Loucy (cell line): Measurements from ENCODE around the gene RHBG.

Experiments
- H2AFZ ChIP-seq: fragments of 200-600 bp; sonication (generic); 2 replicates; pipeline ENCODE4 v1.6.0; 2016; ENCODE audit warnings: antibody characterized with exemption, mild to moderate bottlenecking, low read length, moderate library complexity
- H3F3A ChIP-seq: fragments of 200-600 bp; 2 replicates; pipeline ENCODE4 v1.6.0; 2016; ENCODE audit warnings: antibody characterized with exemption, low read depth, mild to moderate bottlenecking
- H3K27me3 ChIP-seq: fragments of 200-600 bp; sonication (generic); 2 replicates; pipeline ENCODE4 v1.6.1; 2014; ENCODE audit warnings: low read length, mild to moderate bottlenecking; ENCODE audit not compliant: insufficient read depth, poor library complexity, severe bottlenecking
- H3K36me3 ChIP-seq: fragments of 200-600 bp; sonication (generic); 2 replicates; pipeline ENCODE4 v1.6.1; 2016; ENCODE audit warnings: low read length; ENCODE audit not compliant: insufficient read depth
- H3K4me1 ChIP-seq: fragments of 200-600 bp; sonication (generic); 2 replicates; pipeline ENCODE4 v1.5.1; 2014; ENCODE audit warnings: low read length, mild to moderate bottlenecking; ENCODE audit not compliant: insufficient read depth, poor library complexity, severe bottlenecking
- H3K4me2 ChIP-seq: fragments of 200-600 bp; sonication (generic); 2 replicates; pipeline ENCODE4 v1.6.0; 2014; ENCODE audit warnings: antibody characterized with exemption, low read length, low read depth, mild to moderate bottlenecking; ENCODE audit not compliant: poor library complexity, severe bottlenecking
- H3K4me3 ChIP-seq: fragments of 200-600 bp; sonication (generic); 2 replicates; pipeline ENCODE4 v1.5.1; 2014; ENCODE audit warnings: low read length, mild to moderate bottlenecking, mixed read lengths; ENCODE audit not compliant: poor library complexity, severe bottlenecking
- H3K79me2 ChIP-seq: fragments of 200-600 bp; sonication (generic); 2 replicates; pipeline ENCODE4 v1.6.1; 2014; ENCODE audit warnings: low read length; ENCODE audit not compliant: insufficient read depth
- H3K9ac ChIP-seq: fragments of 200-600 bp; sonication (generic); 2 replicates; pipeline ENCODE4 v1.6.0; 2014; ENCODE audit warnings: mild to moderate bottlenecking, low read depth, low read length, moderate library complexity; ENCODE audit not compliant: poor library complexity, severe bottlenecking
- H3K9me2 ChIP-seq: fragments of 200-600 bp; sonication (generic); replicated peaks from 2 replicates; pipeline ENCODE4 v1.6.1; 2016; ENCODE audit warnings: low read depth, low read length, mixed read lengths
- H3K9me3 ChIP-seq: fragments of 200-600 bp; sonication (generic); 2 replicates; pipeline ENCODE4 v1.6.1; 2014; ENCODE audit warnings: mild to moderate bottlenecking, antibody characterized with exemption, low read length, low read depth; ENCODE audit not compliant: insufficient read depth
- H4K20me1 ChIP-seq: fragments of 200-600 bp; sonication (generic); 2 replicates; pipeline ENCODE4 v1.6.0; 2014; ENCODE audit warnings: antibody characterized with exemption, low read length, mild to moderate bottlenecking; ENCODE audit not compliant: insufficient read depth, poor library complexity, severe bottlenecking
- EZH2phosphoT487 ChIP-seq: fragments of 200-600 bp; IDR thresholded peaks from 2 replicates; pipeline ENCODE4 v1.6.1; 2018; ENCODE audit warnings: antibody characterized with exemption, mild to moderate bottlenecking, moderate library complexity, borderline replicate concordance
- TF ChIP-seq, protein P1 (sequence below): fragments of 200-600 bp; sonication (generic); conservative IDR thresholded peaks from 2 replicates; pipeline ENCODE4 v1.5.1; 2014; ENCODE audit warnings: mild to moderate bottlenecking, antibody characterized with exemption, low read length

Gene RHBG

DNA sequence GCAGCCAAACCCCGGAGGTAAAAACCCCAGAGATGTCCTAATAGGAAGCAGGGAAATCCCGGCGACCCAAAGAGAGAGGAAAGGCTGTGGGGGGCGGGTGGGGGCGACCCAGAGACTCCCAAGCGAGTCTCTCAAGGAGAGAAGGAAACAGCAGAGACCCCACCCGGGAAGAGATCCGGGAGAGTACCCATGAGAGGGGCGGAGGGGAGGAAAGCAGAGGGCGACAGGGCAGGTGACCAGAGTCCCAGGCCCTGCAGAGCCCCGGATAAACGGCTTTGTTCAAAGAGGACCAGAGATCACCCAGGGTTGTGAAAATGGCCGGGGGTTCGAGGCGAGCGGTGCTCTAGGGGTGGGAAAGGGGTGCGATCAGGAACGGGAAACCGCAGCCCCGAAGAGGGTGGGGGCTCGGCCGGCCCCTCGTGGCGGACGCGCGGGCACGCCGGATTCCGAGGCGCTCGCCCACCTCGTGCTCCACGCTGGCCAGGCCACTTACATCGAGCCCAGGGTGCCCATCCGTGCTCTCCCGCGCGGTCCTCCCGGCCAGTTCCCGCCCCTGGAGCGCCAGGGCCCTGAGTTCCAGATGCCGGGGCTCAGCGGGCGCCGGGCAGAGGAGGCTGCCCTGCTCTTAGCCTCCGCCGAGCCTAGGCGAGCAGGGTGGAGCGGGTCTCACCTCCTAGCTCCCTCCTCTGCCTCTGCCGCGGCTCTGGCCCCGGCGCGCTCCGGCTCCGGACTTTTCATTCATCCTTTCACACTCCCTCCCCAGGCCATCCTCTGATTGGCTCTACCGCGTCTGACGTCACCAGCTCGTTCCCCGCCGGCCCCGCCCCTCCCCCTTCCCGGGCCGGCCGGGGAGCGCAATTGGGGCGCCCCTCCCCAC is 52.3 kb downstream of the RHBG start:
- H3K4me2 ChIP-seq, result no peak overlapping the region

DNA sequence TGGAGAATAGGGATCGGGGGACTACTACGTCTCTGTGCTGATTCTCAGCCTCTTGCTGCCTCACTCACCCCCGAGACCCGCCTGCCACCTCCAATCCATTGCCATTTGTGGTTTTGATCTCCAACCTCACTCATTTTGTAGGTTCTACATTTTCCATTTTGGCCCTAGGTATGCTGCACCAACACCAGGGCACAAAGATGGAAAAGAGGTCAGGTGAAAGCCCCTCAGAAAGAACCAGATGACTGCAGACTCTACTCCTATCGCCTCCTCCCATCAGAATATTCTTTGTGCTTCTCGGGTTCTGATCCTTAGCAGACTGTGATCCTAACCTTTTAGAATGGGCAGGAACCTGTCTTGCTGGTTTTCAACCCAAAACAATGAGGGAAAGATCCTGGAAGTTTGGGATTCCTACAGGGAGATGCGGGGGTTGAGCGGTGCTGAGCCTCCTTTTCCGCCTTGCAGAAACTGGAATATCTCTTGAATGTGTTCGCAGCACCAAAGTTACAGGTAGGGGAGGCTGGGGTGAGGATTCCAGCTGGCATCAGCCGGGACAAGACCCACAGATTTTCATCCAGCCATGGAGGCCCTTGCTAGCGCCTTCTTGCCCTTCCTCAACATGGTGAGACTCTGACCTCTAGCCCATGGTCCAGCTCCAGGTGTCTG is 53.1 kb downstream of the RHBG start:
- Histone ChIP-seq H3K36me3 (no peaks in the 10 kb centered on the region), H3K9me2 (no peaks in the 10 kb centered on the region), H3F3A (no peaks in the 10 kb centered on the region), H3K4me3 (no peak overlapping the region), H3K27me3 (peaks cover 9% of the 10 kb centered on the region), H3K4me1 (no peaks in the 10 kb centered on the region), H2AFZ (no peak overlapping the region), H3K79me2 (no peaks in the 10 kb centered on the region), H3K4me2 (no peak overlapping the region), H3K9ac (no peak overlapping the region), H3K9me3 (no peaks in the 10 kb centered on the region), H4K20me1 (no peaks in the 10 kb centered on the region)
- TF ChIP-seq, protein P1, sequence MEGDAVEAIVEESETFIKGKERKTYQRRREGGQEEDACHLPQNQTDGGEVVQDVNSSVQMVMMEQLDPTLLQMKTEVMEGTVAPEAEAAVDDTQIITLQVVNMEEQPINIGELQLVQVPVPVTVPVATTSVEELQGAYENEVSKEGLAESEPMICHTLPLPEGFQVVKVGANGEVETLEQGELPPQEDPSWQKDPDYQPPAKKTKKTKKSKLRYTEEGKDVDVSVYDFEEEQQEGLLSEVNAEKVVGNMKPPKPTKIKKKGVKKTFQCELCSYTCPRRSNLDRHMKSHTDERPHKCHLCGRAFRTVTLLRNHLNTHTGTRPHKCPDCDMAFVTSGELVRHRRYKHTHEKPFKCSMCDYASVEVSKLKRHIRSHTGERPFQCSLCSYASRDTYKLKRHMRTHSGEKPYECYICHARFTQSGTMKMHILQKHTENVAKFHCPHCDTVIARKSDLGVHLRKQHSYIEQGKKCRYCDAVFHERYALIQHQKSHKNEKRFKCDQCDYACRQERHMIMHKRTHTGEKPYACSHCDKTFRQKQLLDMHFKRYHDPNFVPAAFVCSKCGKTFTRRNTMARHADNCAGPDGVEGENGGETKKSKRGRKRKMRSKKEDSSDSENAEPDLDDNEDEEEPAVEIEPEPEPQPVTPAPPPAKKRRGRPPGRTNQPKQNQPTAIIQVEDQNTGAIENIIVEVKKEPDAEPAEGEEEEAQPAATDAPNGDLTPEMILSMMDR, result no peak
- no peak for TF ChIP-seq EZH2phosphoT487

More for the DNA sequence above, 52.3 kb downstream of the RHBG start:
- Histone ChIP-seq H3K79me2 (no peaks in the 10 kb centered on the region), H2AFZ (no peak overlapping the region), H3K27me3 (peaks cover 5% of the 10 kb centered on the region), H3K9me2 (no peaks in the 10 kb centered on the region), H3K4me3 (no peak overlapping the region), H3K36me3 (no peaks in the 10 kb centered on the region), H3K9me3 (no peaks in the 10 kb centered on the region), H3K4me1 (no peaks in the 10 kb centered on the region), H3F3A (no peaks in the 10 kb centered on the region), H3K9ac (no peak overlapping the region), H4K20me1 (no peaks in the 10 kb centered on the region)
- TF ChIP-seq EZH2phosphoT487, result no peak
- TF ChIP-seq, protein P1, result no peak

DNA sequence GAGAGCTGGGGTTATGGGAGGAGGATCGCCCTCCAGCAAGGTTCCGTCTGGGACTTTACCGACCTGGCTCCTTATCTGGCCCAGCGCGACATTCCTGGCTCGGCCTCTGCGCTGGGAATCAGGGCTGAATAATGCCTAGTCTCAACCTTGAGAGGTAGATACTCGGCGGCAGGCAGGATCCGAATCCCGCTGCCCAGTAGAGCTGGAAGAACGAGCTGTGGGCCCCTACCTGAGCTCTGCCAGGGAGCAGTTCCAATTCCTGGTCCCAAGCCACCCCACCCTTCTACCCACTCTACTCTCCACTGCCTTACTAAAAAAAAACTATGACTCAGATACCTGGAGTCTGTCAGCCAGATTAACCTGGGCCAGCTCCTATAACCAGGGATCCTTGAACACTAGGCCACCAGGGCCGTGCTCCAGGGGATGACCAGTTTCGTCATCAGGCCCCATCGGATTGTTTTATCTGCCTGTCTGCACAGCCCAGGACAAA is 53.6 kb downstream of the RHBG start:
- H3F3A ChIP-seq, result no peaks in the 10 kb centered on the region
- TF ChIP-seq, protein P1, result no peak
- no peak for TF ChIP-seq EZH2phosphoT487
- no peaks in the 10 kb centered on the region for H3K4me1 ChIP-seq
- H3K27me3 ChIP-seq, result peaks cover 9% of the 10 kb centered on the region
- no peaks in the 10 kb centered on the region for H3K36me3 ChIP-seq
- no peaks in the 10 kb centered on the region for H3K9me2 ChIP-seq
- H2AFZ ChIP-seq, result no peak overlapping the region
- no peak overlapping the region for H3K4me3 ChIP-seq
- no peak overlapping the region for H3K4me2 ChIP-seq
- H3K79me2 ChIP-seq, result no peaks in the 10 kb centered on the region
- H4K20me1 ChIP-seq, result no peaks in the 10 kb centered on the region
- H3K9ac ChIP-seq, result no peak overlapping the region
- H3K9me3 ChIP-seq, result no peaks in the 10 kb centered on the region
